ENCODE measurements around the gene SLC39A6. TPM values are rescaled to one million over a fixed set of nuclear protein-coding genes. Genes with fewer than 3 reads are reported as not detected.

Gene SLC39A6
- total RNA-seq, 1 experiment from 2014 or later = 33.9 TPM

DNA sequence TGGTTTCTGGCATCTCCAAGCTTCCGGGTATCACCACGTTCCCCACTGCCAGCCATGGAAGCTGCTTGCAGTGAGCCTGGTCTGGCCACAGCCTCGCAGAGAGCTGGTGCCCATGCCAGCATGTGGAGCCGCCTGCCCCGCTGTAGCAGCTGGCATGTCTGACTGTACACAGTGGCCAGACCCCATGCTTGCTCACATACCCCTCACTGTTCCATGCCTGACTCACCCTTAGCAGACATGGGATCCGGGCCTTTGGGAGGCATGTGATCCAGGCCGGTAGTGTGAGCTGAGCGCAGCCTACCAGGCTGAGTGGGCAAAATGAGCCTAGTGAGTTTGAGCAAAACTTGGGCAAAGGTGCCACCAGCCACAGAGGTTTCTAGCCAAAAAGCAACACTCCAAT, 43.0 kb downstream of the SLC39A6 start:
- no peak for DNase-seq
- TF ChIP-seq, protein P1, sequence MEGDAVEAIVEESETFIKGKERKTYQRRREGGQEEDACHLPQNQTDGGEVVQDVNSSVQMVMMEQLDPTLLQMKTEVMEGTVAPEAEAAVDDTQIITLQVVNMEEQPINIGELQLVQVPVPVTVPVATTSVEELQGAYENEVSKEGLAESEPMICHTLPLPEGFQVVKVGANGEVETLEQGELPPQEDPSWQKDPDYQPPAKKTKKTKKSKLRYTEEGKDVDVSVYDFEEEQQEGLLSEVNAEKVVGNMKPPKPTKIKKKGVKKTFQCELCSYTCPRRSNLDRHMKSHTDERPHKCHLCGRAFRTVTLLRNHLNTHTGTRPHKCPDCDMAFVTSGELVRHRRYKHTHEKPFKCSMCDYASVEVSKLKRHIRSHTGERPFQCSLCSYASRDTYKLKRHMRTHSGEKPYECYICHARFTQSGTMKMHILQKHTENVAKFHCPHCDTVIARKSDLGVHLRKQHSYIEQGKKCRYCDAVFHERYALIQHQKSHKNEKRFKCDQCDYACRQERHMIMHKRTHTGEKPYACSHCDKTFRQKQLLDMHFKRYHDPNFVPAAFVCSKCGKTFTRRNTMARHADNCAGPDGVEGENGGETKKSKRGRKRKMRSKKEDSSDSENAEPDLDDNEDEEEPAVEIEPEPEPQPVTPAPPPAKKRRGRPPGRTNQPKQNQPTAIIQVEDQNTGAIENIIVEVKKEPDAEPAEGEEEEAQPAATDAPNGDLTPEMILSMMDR (conservative IDR thresholded peaks at IDR 0.05) = no peak
- Histone ChIP-seq H2AK5ac (ENCODE audit: insufficient read length, low read length) (no peak overlapping the region), H2BK5ac (ENCODE audit: insufficient read length, low read length) (no peak overlapping the region), H4K20me1 (ENCODE audit: control insufficient read depth, insufficient read depth, insufficient read length) (no peaks in the 10 kb centered on the region), H3K4me2 (ENCODE audit: insufficient read depth, insufficient read length, low read length) (no peak overlapping the region), H3K27me3 (ENCODE audit: insufficient read depth, low read length) (no peaks in the 10 kb centered on the region), H3K4ac (ENCODE audit: low read depth, low read length) (no peak overlapping the region), H2BK15ac (ENCODE audit: low read depth, low read length) (no peak overlapping the region), H3K14ac (ENCODE audit: insufficient read depth, low read length) (no peak overlapping the region), H4K91ac (ENCODE audit: insufficient read length, low read depth, low read length) (no peak overlapping the region), H3K18ac (ENCODE audit: insufficient read length, low read depth, low read length) (no peak overlapping the region), H3K23me2 (ENCODE audit: insufficient read length, low read depth, low read length, poor library complexity, severe bottlenecking) (no peaks in the 10 kb centered on the region), H3K79me2 (ENCODE audit: insufficient read depth, low read length) (no peaks in the 10 kb centered on the region), H3K23ac (ENCODE audit: insufficient read length, low read depth, low read length) (no peak overlapping the region), H2AFZ (ENCODE audit: low read length) (no peak overlapping the region), H3K27ac (ENCODE audit: insufficient read length, low read depth, low read length) (no peak overlapping the region), H2BK20ac (ENCODE audit: low read depth, low read length, poor library complexity, severe bottlenecking) (no peak overlapping the region), H3K9ac (ENCODE audit: extremely low read depth, insufficient read length, low read length) (no peak overlapping the region), H4K8ac (replicated peaks; ENCODE audit: insufficient read length, low read depth, low read length) (no peak overlapping the region), H3T11ph (ENCODE audit: low read length) (no peak overlapping the region), H3K4me1 (ENCODE audit: insufficient read depth, low read length) (no peaks in the 10 kb centered on the region), H3K79me1 (ENCODE audit: insufficient read depth, low read depth, low read length, poor library complexity, severe bottlenecking) (no peaks in the 10 kb centered on the region), H2BK12ac (ENCODE audit: insufficient read length, low read depth, low read length) (no peak overlapping the region), H2BK120ac (ENCODE audit: low read depth, low read length, poor library complexity, severe bottlenecking) (no peak overlapping the region), H3K56ac (ENCODE audit: insufficient read length, low read depth, low read length) (no peak overlapping the region), H3K9me3 (ENCODE audit: control insufficient read depth, low read depth, low read length) (no peaks in the 10 kb centered on the region), H4K5ac (ENCODE audit: insufficient read length, low read depth, low read length) (no peak overlapping the region)
- peaks cover under 1 to 1% of the 10 kb centered on the region in 2 experiments; a peak in 2 of 5 replicates for H3K9me3 Mint-ChIP-seq
- WGBS (ENCODE audit: extremely low coverage, insufficient read length, low lambda C conversion rate) = no CpG with 5 or more reads among the region's 8 CpGs
- peaks cover 0 to 2% (median under 1%) of the 10 kb centered on the region in 3 experiments; a peak in 2 of 7 replicates for H3K36me3 Mint-ChIP-seq (ENCODE audit: insufficient read depth in 1 of 3, low read depth in 3 of 3)
- H3K4me3 Mint-ChIP-seq = no peak overlapping the region
- peaks cover 4% of the 10 kb centered on the region for H3K27me3 Mint-ChIP-seq (ENCODE audit: low read depth)
- no peak overlapping the region for H3K27ac Mint-ChIP-seq
- H3K4me1 Mint-ChIP-seq = no peaks in the 10 kb centered on the region

Data from H9 (cell line).